HG02642 (cell line): ENCODE results near the gene WDPCP.

Source experiments
- ATAC-seq: cut with Tn5 transposase; IDR thresholded peaks from one replicate; pipeline ENCODE4 v1.9.1; 2021; ENCODE audit warnings: mild to moderate bottlenecking; ENCODE audit not compliant: unreplicated experiment, poor library complexity

Gene WDPCP

DNA sequence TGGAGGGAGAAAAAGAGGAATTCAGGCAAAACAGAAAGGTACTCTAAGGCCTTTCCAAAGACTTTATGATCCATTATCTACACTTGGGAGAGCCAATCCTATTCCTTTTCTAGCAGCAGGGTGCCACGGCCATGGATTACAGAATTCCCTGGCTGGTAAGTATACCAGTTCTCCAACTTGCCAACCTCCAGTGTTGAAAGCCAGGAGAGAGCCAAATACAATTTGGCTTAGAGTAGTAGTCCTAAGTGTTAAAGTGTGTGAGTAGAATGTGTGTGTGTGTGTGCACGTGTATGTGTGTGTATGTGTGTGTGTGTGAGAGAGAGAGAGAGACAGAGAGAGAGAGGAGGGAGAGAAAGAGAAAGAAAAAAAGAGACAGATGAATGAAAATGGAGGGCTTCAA lies 43.3 kb downstream of the WDPCP start:
- no peak for ATAC-seq

DNA sequence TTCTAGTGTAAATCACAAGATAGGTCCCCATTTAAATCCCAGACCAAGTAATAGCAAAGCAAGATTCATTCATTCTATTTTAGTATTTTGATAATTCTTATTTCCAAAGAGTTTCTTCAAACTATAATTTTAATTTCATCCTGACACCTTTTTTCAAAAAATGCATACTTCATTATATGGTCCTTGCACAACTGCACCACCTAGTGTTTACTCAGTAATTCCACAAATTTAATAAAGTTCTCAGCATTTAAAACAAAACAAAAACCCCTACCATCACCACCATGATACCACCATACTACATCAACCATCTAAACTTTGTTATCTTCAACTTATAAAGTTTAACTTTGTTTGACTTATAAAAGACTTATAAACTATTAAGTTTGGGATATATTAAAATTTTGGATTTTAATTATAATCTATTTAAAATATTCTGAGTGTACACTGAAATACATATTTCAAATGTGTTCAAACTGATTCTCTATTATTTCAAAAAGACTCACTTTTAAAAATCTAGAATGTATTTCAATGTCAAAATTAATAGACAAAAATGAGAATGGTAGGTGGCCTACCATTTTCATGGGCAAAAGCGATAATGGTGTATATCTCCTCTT lies 44.2 kb downstream of the WDPCP start:
- no peak for ATAC-seq

DNA sequence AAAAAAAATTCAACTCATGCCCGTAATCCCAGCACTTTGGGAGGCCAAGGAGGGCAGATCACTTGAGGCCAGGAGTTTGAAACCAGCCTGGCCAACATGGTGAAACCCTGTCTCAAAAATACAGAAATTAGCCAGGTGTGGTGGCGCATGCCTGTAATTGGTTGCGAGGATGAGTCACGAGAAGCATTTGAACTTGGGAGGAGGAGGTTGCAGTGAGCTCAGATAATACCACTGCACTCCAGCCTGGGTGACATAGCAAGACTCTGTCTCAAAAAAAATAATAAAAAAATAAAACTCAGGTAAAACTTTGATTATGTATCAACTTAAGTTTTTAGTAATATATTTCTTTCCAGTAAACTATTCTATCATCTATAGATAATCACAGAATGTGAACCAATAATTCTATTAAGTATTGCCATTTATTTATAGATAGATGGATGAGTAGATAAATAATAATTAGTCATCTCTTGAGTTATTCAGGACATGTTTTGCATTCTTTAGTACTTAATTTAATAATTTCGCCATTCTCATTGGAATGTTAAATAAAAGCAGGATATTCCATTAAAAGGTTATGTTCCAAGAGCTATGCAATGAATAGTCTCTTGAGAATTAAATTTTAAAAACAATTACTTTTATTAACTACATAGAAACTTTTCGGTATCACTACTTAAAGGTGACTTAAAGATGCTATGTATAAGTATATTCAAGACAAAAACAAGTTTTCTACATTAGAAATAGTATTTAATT lies 48.7 kb downstream of the WDPCP start:
- no peak for ATAC-seq

DNA sequence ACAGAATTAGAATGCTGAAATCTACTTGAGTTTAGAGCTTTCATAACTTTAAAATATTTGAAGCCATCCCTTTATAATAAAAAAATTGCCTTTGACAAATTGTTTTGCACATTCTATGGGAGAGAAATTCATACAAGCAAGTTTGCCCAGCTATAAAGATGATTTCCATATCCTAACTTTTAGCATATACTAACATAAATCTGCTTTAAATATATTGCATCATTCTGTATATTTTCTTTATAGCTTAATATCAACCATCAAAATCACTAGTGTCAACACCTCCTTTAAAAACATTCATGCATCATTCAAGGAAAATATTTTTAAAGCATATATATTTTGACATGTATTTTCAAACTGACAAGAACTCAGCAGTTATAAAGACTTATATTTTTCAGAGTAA lies 49.9 kb downstream of the WDPCP start:
- ATAC-seq: no peak

DNA sequence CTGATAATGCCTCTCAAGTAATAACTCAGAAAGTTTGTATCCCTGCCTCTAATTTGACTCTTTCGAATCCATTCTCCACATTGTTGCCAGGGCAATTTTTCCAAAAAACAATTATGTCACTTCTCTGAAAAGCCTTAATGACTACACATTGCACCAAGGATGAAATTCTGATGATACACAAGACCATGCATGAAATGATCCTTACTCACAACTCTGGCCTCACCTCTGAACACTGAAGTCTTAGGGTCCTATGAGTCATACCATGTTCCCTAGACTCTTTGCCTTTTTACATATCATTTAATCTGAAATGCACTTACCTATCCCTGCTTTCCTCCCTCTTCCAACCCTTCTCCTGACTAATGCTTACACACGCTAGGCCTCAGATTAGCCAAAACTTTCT lies 51.0 kb downstream of the WDPCP start:
- no peak for ATAC-seq

DNA sequence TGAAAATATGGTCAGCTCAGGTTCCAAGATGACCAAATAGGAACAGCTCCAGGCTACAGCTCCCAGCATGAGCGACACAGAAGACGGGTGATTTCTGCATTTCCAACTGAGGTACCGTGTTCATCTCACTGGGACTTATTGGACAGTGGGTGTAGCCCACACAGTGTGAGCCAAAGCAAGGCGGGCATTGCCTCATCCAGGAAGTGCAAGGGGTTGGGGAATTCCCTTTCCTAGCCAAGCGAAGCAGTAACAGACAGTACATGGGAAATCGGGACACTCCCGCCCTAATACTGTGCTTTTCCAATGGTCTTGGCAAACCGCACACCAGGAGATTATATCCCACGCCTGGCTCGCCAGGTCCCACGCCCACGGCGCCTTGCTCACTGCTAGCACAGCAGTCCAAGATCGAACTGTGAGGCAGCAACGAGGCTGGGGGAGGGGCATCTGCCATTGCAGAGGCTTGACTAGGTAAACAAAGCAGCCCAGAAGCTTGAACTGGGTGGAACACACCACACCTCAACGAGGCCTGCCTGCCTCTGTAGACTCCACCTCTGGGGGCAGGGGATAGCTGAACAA lies 57.5 kb downstream of the WDPCP start:
- no peak for ATAC-seq

DNA sequence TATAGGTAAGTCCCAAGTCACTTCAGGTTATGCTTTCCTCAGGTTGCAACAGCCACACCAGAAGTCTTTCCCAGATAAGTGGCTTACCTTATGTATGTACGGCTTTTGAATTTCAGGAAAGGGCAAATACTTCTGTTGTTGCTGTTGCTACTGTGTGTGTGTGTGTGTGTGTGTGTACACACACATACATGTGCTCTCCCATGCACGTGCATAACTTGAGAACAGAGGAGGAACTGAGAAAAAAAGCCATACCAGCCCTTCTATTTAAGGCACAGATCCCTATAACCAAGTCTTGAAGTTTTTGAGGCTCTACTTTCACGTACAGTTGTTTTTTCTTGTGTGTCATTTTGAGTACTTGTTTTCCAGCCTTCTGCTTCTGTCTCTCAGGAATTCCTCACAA lies 62.4 kb downstream of the WDPCP start:
- no peak for ATAC-seq

DNA sequence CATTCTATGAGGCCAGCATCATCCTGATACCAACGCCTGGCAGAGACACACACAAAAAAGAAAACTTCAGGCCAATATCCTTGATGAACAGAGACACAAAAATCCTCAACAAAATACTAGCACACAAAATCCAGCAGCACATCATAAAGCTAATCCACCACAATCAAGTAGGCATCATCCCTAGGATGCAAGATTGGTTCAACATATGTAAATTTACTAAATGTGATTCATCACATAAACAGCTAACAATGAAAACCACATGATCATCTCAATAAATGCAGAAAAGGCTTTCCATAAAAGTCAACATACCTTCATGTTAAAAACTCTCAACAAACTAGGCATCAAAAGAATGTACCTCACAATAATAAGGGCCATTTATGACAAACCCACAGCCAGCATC lies 65.3 kb downstream of the WDPCP start:
- ATAC-seq: no peak

DNA sequence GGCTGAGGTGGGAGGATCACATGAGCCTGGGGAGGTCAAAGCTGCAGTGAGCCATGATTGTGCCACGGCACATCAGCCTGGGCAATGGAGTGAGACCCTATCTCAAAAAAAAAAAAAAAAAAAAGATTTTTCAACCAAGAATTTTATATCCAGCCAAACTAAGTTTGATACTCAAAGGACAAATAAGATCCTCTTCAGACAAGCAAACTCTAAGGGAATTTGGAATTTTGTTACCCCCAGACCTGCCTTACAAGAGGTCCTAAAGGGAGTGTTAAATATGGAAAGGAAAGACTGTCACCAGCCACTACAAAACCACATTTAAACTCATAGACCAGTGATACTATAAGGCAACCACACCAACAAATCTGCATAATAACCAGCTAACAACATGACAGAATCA lies 67.5 kb downstream of the WDPCP start:
- ATAC-seq: no peak

DNA sequence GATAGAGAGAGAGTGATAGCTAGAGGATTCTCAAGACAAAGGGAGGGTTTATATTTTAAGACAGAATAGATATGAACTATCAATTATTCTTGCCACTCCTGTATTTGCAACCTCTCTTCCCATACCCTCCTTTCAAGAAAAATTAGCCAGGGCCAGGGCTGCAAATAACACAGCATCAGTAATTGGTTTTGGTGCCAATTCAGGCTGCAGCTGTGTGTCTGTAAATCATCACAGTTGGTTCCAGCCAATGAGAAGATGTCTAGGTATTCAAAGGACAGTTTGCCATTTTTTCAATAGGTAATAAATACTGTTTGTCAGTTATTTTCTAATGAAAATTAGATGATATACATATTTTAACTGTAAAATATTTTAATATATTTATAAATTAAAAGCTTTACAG lies 73.5 kb downstream of the WDPCP start:
- no peak for ATAC-seq

DNA sequence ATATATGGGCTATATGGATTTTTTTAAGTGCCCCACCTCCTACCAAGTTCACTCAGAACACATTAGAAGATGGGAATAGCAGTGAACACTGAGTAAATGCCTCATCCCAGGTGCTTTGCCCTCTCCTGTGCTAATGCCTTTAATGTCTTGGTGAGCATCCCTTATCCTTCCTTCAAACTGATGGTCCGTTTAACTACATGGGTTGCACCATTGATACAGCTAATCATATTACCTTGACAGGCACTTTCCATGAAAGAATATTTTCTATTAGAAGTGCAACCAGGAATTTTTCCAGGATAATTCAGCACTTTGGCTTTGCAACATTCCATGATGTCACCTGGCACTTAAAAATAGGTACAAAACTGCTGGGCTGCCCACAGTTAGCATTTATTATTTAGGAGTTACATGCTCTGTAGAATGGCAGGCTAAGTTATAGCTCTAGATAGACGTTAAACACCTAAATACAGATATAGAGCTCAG lies 74.0 kb downstream of the WDPCP start:
- no peak for ATAC-seq

DNA sequence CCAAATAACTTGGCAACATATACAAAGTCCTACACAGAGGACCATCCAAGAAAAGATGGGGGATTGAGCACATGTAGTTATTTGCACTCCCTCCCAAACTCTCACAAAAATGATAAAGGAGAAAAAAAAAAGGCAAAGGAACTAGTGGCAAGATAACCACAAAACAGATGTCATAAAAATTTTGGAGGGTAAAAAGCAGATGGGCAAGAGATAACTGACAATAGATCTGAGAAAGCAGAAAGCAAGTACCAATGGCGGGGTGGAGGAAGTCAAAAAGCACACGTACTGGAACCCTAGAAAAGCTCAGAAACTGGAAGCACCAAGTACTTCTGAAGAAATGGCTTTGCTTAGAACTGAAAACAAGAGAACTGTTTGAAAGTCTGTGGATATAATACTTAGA lies 82.0 kb downstream of the WDPCP start:
- ATAC-seq: no peak

DNA sequence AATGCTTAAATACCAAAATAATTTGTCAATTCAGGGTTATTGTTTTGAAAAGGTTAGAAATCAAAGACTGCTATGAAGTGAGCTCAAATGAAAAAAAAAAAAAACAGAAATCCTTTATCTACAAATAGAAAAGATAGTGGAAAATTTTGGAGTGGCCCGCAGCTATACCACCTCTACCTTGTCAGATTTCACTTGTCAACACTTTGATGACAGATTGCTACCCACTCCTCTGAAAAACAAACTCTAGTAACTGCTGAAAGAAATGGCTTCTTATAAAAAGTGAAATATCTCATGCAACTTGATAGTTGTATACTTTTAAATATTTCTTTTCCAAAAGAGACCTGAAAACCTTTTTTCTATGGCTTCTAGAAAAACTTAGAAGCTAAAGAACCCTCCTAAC lies 84.5 kb downstream of the WDPCP start:
- no peak for ATAC-seq

DNA sequence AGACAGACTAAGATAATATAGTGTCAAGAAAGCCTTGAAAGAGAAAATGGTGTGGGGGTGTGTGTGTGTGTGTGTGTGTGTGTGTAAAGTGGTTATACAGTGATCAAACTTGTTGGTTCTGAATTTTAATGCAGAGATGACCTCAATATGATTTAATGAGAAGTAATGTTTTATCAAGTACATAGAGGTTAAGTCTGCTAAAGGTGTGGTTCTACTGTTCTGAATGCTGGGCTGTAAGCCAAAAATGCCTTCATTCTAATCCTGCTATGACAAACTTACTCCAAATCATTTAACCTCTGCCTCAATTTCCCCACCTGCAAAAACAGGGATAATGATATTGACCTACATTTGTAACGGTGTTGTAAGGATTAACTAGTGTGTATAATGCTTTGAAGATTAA lies 87.9 kb downstream of the WDPCP start:
- no peak for ATAC-seq

DNA sequence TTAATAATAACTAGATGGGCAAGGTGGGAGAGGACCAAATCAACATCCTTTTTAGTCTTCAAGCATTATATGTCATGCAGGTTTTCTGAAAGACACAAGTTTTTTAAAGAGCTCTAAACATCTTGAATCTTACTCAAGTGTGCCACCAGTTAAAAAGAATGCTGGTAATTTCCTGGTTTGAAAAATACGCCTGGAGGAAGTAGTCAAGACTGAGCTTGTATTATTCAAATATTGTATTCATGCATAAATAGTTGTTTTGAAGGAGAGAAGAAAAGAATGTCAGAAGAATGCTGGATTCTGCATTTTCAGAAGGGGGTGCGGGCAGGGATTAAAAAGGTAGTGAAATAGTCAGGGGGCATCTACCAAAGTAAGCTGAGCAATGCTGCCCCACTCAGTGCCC lies 90.7 kb downstream of the WDPCP start:
- ATAC-seq: no peak

DNA sequence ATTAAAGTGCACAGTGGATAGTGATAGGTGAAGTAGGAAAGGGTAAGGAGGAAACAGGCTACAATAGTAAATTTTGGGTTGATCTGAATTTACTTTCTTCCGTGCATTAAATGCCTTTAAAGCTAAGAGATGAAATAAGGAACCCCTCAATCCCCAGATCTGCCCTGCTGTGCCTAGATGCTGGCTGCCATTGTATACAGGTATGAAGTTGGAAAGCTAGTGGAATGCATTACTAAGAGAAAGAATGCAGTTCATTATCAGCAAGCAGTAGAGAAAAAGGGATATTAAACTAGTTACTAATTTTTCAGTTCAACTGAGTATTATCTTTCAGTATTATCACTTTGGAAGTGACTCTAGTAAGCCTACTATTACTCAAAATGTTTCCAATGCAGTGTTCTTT lies 93.3 kb downstream of the WDPCP start:
- no peak for ATAC-seq

DNA sequence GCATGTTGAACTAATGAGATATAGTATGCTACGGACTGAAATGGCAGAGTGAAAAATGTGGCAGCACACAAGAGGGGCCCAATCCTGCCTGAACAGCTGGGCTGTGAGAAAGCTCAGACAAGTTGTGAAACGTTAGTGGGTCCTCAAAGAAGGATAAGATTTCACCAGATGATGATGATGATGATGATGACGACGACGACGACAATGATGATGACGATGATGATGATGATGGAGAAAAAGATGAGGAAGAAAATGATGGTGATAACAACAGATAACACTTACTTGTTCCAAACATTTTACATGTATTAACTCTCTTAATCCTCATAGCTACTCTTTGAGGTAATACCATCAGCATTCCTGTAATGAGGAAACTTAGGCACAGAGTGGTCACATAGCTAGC lies 94.2 kb downstream of the WDPCP start:
- no peak for ATAC-seq

DNA sequence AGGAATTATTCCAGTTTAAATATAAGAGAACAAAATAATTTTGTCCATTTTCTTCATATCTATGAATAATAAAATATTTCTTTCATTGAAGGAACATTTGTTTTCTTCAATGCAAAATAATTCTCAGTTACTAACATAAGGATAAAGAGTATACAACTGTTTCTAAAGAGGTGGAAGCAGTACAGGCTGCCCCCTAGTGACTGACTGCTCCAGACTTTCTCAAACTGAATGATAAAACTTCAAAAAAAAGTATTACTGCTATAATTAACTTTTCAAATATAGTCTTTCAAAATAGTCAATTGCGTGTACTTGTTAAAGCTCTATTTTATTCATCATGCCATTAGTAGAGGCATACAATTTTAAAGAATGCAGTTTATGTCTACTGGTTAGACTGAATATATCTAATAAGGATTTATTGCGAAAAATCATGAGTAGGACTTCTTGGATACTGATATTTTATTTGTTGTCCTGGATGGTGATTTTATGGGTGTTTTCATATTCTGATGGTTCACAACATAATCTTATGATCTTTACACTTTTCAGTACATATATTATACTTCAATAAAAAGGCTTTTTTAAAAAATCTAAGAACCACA lies 100.1 kb downstream of the WDPCP start:
- ATAC-seq: no peak

DNA sequence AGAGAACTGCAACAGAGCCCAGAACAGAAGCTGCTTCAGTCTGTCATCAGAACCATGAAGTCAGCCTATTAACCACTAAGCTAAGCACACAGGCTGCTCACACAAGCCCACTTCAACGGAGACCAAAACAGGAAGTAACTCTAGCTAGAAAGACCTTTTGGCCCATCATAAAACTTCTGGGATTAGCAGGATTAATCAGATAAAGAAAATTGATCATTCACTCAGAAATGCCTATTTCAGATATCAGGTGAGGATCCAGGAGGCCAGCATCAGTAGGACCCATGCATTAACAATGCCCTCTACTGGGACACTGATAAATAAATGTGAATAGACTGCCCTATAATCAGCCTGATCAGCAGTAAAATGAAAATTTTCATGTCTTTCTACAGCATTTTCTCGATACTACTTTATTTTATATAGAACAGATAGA lies 101.4 kb downstream of the WDPCP start:
- ATAC-seq: no peak

DNA sequence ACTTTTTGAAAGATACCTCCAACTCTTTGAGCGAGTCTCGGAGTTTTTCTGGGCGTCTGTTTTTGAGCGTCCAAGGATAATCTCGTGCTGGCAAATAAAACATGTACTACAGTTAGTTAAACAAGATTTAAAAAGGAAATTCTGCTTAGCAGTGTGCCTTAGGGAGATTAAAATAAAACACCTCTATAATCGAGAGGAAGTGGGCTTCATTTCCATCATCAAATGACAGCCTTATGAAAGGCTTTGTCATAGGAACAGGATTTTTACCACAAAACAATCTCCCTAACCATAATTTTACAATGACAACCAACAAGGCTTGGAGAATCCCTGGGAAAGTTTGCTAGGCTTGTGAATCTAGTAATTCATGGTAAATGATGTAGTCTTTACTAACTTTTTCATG lies 103.4 kb downstream of the WDPCP start:
- no peak for ATAC-seq

DNA sequence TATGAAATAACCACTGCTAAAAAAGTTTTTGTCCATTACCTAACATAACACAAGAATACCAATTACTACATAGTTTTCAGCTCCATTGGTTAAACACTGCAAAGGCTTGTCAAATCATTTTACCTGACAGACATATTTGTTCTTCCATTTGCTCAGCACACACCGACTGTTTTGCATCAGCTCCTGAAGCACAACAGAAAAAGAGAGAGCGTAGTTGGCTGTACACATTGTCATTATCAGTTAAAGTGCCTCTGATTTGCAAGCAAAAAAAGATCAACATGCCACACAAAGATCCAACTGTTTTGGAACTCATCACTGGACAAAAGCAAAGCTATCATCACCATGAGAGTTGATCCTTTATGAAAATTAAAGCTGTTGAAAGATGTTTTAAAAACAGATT lies 103.8 kb downstream of the WDPCP start:
- no peak for ATAC-seq
